GM23248 (cell line): ENCODE data around the gene INPP4A.

ENCODE experiments used
- EZH2 ChIP-seq: fragments of 200-600 bp; sonication (generic); IDR thresholded peaks from 2 replicates; pipeline ENCODE4 v1.6.1; 2018; ENCODE audit warnings: antibody characterized with exemption, mild to moderate bottlenecking; ENCODE audit not compliant: insufficient read depth, poor library complexity, severe bottlenecking
- EZH2phosphoT487 ChIP-seq: fragments of 200-600 bp; sonication (generic); IDR thresholded peaks from 2 replicates; pipeline ENCODE4 v1.6.1; 2018; ENCODE audit warnings: antibody characterized with exemption, moderate library complexity, mild to moderate bottlenecking, low read depth; ENCODE audit not compliant: insufficient read depth

GRCh38 chr2:98617149-98617548 is 172.5 kb downstream of the INPP4A start:
- TF ChIP-seq EZH2 (no peak), EZH2phosphoT487 (no peak)
